ENCODE data around the gene NOD1.
A peak's percentile ranks its signal among the peaks of the same experiment; 100 is the strongest.

Gene NOD1

DNA sequence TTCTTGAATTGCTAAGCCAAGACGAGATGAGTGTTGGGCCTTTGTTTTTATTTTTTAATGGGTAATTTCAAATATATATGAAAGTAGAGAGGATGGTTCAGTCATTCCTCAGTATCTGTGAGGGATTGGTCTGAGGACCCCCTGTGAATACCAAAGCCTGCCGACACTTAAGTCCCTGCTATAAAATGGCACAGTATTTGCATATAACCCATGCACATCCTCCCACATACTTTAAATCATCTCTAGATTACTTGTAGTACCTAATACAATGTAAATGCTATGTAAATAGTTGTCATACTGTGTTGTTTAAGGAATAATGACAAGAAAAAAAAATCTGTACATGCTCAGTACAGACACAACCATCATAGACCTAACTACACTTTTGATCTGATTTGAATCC lies 73.4 kb downstream of the NOD1 start:
- no peak for DNase-seq (ENCODE audit: low read depth)
- no peak overlapping the region for H3K4me3 ChIP-seq (ENCODE audit: low read depth, low read length)
- TF ChIP-seq, protein P1, sequence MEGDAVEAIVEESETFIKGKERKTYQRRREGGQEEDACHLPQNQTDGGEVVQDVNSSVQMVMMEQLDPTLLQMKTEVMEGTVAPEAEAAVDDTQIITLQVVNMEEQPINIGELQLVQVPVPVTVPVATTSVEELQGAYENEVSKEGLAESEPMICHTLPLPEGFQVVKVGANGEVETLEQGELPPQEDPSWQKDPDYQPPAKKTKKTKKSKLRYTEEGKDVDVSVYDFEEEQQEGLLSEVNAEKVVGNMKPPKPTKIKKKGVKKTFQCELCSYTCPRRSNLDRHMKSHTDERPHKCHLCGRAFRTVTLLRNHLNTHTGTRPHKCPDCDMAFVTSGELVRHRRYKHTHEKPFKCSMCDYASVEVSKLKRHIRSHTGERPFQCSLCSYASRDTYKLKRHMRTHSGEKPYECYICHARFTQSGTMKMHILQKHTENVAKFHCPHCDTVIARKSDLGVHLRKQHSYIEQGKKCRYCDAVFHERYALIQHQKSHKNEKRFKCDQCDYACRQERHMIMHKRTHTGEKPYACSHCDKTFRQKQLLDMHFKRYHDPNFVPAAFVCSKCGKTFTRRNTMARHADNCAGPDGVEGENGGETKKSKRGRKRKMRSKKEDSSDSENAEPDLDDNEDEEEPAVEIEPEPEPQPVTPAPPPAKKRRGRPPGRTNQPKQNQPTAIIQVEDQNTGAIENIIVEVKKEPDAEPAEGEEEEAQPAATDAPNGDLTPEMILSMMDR (conservative IDR thresholded peaks at IDR 0.05; ENCODE audit: low read depth, low read length): no peak

DNA sequence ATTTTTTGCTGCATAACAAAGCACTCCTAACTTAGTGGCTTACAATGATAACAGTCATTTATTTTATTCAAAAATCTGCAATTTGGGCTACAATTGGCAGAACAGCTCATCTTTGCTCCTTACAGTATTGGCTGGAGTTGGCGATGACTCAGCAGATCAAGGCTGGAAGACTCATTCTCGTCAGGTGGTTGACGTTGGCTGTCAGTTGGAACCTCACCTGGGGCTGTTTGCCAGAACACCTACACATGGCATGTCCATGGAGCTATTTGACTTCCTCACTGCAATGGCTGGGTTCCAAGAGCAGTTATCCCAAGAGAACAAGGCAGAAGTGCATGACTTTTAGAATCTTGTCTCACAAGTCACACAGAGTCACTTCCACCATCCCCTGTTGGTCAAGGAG lies 75.1 kb downstream of the NOD1 start:
- TF ChIP-seq, protein P1 (conservative IDR thresholded peaks at IDR 0.05; ENCODE audit: low read depth, low read length): no peak
- DNase-seq (ENCODE audit: low read depth): no peak
- H3K4me3 ChIP-seq (ENCODE audit: low read depth, low read length): no peak overlapping the region

DNA sequence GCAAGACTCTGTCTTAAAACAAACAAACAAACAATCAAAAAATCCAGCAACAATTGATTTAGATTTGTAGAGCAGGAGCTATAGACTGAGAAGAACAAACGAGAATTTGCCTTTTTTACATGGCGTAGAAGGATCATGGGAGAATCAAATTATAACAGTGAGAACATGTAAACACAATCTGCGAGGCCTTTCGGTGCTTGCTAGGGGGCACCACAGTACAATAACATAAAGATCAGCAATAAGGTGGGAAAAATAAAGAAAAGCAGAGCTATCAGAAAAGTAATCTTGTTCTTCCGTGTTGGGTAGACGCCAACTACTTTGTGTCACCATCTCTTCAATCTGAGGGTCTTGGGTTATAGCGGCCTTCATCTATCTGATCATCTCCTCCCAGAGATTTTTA lies 82.2 kb downstream of the NOD1 start:
- no peak overlapping the region for H3K4me3 ChIP-seq (ENCODE audit: low read depth, low read length)
- DNase-seq (ENCODE audit: low read depth): peak; percentile 43
- TF ChIP-seq, protein P1 (conservative IDR thresholded peaks at IDR 0.05; ENCODE audit: low read depth, low read length): peak; percentile 56

DNA sequence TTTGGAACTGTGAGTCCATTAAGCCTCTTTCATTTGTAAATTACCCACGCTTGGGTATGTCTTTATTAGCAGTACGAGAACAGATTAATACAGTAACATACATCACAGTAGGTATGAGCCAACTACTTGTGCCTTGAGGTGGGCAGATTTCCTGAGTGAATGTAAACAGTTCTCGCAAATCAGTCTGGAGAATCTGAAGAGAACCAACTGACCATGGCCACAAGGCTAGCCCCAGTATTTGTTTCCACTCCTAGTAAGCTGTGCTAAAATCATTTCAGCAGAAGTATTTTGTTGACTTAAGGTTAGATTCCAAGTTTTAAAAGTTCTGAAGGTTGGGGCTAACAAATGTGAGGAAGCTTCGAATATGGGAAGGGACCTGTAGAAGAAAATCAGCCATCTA lies 82.9 kb downstream of the NOD1 start:
- TF ChIP-seq, protein P1 (conservative IDR thresholded peaks at IDR 0.05; ENCODE audit: low read depth, low read length): no peak
- no peak overlapping the region for H3K4me3 ChIP-seq (ENCODE audit: low read depth, low read length)
- DNase-seq (ENCODE audit: low read depth): no peak

DNA sequence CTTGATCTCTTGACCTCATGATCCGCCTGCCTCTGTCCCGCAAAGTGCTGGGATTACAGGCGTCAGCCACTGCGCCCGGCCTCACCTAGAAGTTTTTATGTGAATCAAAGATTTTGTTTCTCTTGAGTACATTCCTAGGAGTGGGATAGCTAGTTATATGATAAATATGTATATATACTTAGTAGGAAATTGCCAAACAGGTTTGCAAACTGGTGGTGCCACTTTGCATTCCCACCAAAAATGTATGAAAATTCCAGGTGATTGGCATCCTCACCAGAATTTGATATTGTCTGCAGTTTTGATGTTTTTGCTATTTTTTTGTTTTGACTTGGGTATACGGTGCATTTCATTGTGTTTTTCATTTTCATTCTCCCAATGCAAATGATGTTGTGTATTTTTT lies 86.8 kb downstream of the NOD1 start:
- H3K4me3 ChIP-seq (ENCODE audit: low read depth, low read length): no peak overlapping the region
- TF ChIP-seq, protein P1 (conservative IDR thresholded peaks at IDR 0.05; ENCODE audit: low read depth, low read length): no peak
- DNase-seq (ENCODE audit: low read depth): no peak

DNA sequence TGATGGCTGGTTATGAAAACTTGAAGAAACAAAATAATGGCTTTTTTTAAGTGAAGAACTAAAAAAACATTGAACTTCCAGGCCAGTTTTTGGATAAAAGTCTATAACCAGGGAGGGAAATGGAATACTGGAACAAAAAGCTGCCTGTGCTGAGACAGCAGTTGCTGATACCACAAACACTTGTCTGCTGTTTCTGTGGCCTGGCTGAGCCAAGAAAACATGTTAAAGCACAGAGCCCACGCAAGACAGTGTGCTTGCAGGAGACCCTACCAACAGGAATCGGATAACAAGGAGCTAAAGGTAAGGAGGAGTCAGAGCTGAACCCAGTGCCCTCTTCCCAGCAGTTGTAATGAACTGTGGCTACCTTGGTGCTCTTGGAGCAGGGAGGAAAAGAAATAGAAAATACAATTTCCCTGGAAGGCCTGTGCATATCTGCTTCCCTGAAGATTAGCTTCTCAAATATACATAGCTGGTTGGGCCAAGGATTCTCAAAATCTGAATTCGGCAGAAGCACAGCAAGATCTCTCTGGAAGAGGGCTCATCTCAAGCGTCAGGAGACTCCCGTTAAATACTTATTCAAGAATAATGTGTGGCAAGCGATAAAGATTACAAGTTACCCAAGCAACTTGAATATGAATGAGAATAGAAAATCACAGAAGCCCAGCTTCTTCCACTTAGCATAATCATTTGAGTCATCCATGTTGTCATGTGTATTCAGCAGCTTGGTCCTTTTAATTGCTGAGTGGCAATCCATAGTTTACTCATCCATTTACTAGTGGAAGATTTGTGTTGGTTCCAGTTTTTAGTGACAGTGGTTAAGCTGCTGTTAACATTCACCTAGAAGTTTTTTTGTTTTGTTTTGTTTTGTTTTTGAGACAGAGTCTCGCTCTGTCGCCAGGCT lies 87.6 kb downstream of the NOD1 start:
- TF ChIP-seq, protein P1 (conservative IDR thresholded peaks at IDR 0.05; ENCODE audit: low read depth, low read length): no peak
- no peak for DNase-seq (ENCODE audit: low read depth)
- H3K4me3 ChIP-seq (ENCODE audit: low read depth, low read length): no peak overlapping the region

DNA sequence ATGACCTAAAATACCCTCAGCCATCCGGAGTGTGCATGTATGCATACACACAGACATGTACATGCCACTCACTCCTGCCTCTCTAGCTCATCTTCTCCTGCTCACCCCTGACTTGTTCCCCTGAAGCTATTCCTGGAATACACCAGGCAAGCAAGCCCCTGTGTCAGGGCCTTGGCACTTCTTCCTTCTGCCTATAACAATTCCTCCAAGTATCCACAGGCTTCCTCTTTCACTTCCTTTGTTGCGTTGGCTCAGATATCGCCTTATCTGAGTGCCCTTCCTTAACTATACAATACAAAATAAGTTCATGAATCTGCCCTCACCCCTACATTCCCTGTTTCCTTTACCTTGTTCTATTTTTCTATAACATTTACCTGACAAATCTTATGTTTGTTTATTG lies 88.8 kb downstream of the NOD1 start:
- no peak for DNase-seq (ENCODE audit: low read depth)
- H3K4me3 ChIP-seq (ENCODE audit: low read depth, low read length): no peak overlapping the region
- TF ChIP-seq, protein P1 (conservative IDR thresholded peaks at IDR 0.05; ENCODE audit: low read depth, low read length): no peak
